B cell (primary cell): Measurements from ENCODE around the gene SCNN1B.

Experiments
- CTCF ChIP-seq: fragments of 200-600 bp; IDR thresholded peaks from one replicate; pipeline ENCODE4 v1.8.0; 2022; ENCODE audit warnings: antibody characterized with exemption, mild to moderate bottlenecking
- EZH2 ChIP-seq: IDR thresholded peaks from 2 replicates; pipeline ENCODE4 v1.6.1; 2012; ENCODE audit warnings: borderline replicate concordance, low read depth, mild to moderate bottlenecking, moderate library complexity, low read length; ENCODE audit not compliant: insufficient read depth, poor library complexity, severe bottlenecking

GRCh38 chr16:23324727-23325126 lies 22.6 kb downstream of the SCNN1B start:
- no peak for TF ChIP-seq CTCF
- no peak for TF ChIP-seq EZH2
